Activated CD4-positive, CD25-positive, alpha-beta regulatory T cell treated with anti-CD3 and anti-CD28 coated beads, Interleukin-2, amount 50 U/mL, for 16 hours (primary cell): ENCODE measurements around the gene SLC22A4.

Experiments
- DNase-seq: peaks from one replicate; pipeline ENCODE4 v3.0.0-alpha.2; 2020; ENCODE audit warnings: low read depth, low spot score

Gene SLC22A4

GRCh38 chr5:132376694-132377641, 82.8 kb downstream of the SLC22A4 start:
- DNase-seq: no peak

- no peak for DNase-seq
Measured at GRCh38 chr5:132377738-132378137, 83.5 kb downstream of the SLC22A4 start.

GRCh38 chr5:132378580-132378979, 84.4 kb downstream of the SLC22A4 start:
- no peak for DNase-seq

- DNase-seq: no peak
Measured at GRCh38 chr5:132380047-132380446, 85.9 kb downstream of the SLC22A4 start.

GRCh38 chr5:132380741-132381140, 86.5 kb downstream of the SLC22A4 start:
- DNase-seq: no peak

- no peak for DNase-seq
Measured at GRCh38 chr5:132381614-132382013, 87.4 kb downstream of the SLC22A4 start.

- DNase-seq: no peak
Measured at GRCh38 chr5:132383261-132383660, 89.1 kb downstream of the SLC22A4 start.

GRCh38 chr5:132383984-132384383, 89.8 kb downstream of the SLC22A4 start:
- DNase-seq: no peak

GRCh38 chr5:132384506-132385050, 90.4 kb downstream of the SLC22A4 start:
- no peak for DNase-seq

GRCh38 chr5:132385326-132386105, 91.3 kb downstream of the SLC22A4 start:
- DNase-seq: no peak

- DNase-seq: peak; percentile 53
Measured at GRCh38 chr5:132386644-132387286, 92.6 kb downstream of the SLC22A4 start.

GRCh38 chr5:132387640-132388117, 93.5 kb downstream of the SLC22A4 start:
- DNase-seq: no peak

- no peak for DNase-seq
Measured at GRCh38 chr5:132388244-132389050, 94.3 kb downstream of the SLC22A4 start.

GRCh38 chr5:132389051-132389331, 94.8 kb downstream of the SLC22A4 start:
- DNase-seq: no peak

GRCh38 chr5:132389585-132390286, 95.5 kb downstream of the SLC22A4 start:
- DNase-seq: no peak

- no peak for DNase-seq
Measured at GRCh38 chr5:132391247-132391646, 97.1 kb downstream of the SLC22A4 start.

- DNase-seq: no peak
Measured at GRCh38 chr5:132391870-132392269, 97.7 kb downstream of the SLC22A4 start.

GRCh38 chr5:132392411-132392810, 98.2 kb downstream of the SLC22A4 start:
- no peak for DNase-seq

- no peak for DNase-seq
Measured at GRCh38 chr5:132392978-132393825, 99.0 kb downstream of the SLC22A4 start.
